Type B pancreatic cell (in vitro differentiated cells): ENCODE measurements around the gene DDAH1. TPM values are rescaled to one million over a fixed set of nuclear protein-coding genes. Genes with fewer than 3 reads are reported as not detected.

Experiments
- DNase-seq: peaks from one replicate; pipeline ENCODE4 v3.0.0; 2021; ENCODE audit warnings: mixed read lengths; ENCODE audit not compliant: unreplicated experiment; ENCODE audit errors: extremely low spot score
- H3K27ac Mint-ChIP-seq: 2 replicates; pipeline ENCODE4 v1.8.0; 2021; ENCODE audit warnings: mild to moderate bottlenecking, mixed read lengths
- H3K27me3 Mint-ChIP-seq: 2 replicates; pipeline ENCODE4 v1.8.0; 2021; ENCODE audit warnings: mixed read lengths
- H3K36me3 Mint-ChIP-seq: 2 replicates; pipeline ENCODE4 v1.8.0; 2021; ENCODE audit warnings: mixed read lengths
- H3K4me1 Mint-ChIP-seq: one replicate; pipeline ENCODE4 v1.8.0; 2021; ENCODE audit warnings: mixed read lengths; ENCODE audit not compliant: unreplicated experiment
- H3K4me3 Mint-ChIP-seq: 2 replicates; pipeline ENCODE4 v1.8.0; 2021; ENCODE audit warnings: mild to moderate bottlenecking, mixed read lengths
- H3K9me3 Mint-ChIP-seq: 2 replicates; pipeline ENCODE4 v1.8.0; 2021; ENCODE audit warnings: mixed read lengths
- total RNA-seq: library from RNA; stranded (reverse); gene quantifications from 2 replicates; pipeline ENCODE4 v1.2.1, GENCODE V29; 2021; ENCODE audit warnings: low replicate concordance
- TF ChIP-seq, protein P1 (sequence below): fragments of 200-600 bp; sonication (generic); conservative IDR thresholded peaks from 2 replicates; pipeline ENCODE4 v1.5.0; 2021; ENCODE audit warnings: antibody characterized with exemption, mild to moderate bottlenecking

DDAH1 gene
- total RNA-seq, 1 donor from 2014 or later: 28.6 TPM

DNA sequence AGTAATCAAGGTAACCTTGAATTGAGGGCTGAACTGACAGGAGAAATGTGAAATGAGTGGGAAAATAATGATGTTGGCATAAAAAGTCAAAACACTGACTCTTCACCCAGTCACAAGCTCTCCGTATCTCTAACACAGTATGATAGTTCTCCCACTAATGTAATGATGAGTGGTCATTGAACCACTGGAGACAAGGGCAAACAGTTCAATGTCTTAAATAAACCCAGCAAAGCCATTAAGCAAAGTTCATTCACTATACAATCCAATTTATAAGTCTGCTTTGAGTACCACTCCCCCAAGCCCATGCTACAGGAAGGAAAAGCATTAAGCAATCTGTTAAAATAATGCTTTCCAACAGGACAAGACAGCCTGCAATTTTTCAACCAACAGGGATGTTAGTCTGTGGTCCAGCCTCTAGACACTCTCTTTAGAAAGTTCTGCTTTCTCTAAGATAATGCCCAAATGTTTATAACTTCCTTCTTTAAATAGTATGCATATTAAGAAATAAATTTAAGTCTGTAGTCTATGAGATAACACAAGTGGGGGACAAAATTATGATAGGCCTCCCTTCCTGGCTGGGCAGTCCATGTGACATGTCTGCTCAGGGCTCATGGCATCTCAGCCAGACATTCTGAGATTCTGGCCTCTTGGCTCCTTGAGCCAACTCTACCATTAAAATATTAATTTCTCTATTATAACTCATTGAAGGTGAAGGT is 25.5 kb upstream of the DDAH1 start:
- Mint-ChIP-seq H3K27ac (no peak overlapping the region), H3K36me3 (no peaks in the 10 kb centered on the region), H3K4me3 (no peak overlapping the region), H3K27me3 (peaks cover 4% of the 10 kb centered on the region), H3K4me1 (peaks cover 5% of the 10 kb centered on the region), H3K9me3 (no peaks in the 10 kb centered on the region)
- TF ChIP-seq, protein P1, sequence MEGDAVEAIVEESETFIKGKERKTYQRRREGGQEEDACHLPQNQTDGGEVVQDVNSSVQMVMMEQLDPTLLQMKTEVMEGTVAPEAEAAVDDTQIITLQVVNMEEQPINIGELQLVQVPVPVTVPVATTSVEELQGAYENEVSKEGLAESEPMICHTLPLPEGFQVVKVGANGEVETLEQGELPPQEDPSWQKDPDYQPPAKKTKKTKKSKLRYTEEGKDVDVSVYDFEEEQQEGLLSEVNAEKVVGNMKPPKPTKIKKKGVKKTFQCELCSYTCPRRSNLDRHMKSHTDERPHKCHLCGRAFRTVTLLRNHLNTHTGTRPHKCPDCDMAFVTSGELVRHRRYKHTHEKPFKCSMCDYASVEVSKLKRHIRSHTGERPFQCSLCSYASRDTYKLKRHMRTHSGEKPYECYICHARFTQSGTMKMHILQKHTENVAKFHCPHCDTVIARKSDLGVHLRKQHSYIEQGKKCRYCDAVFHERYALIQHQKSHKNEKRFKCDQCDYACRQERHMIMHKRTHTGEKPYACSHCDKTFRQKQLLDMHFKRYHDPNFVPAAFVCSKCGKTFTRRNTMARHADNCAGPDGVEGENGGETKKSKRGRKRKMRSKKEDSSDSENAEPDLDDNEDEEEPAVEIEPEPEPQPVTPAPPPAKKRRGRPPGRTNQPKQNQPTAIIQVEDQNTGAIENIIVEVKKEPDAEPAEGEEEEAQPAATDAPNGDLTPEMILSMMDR: no peak
- DNase-seq: no peak

DNA sequence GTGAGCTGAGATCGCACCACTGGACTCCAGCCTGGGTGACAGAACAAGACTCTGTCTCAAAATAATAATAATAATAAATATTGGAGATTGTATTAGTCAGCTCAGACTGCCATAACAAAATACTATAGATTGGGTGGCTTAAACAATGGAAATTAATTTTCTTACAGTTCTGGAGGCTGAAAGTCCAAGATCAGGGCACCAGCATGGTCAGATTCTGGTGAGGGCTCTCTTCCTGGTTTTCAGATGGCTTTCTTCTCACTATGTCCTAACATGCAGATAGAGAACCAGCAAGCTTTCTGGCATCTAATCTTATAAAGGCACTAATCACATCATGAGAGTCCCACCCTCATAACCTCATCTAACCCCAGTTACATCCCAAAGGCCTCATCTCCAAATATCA is 23.2 kb upstream of the DDAH1 start:
- no peaks in the 10 kb centered on the region for H3K4me1 Mint-ChIP-seq
- H3K4me3 Mint-ChIP-seq: no peak overlapping the region
- no peak for DNase-seq
- no peak overlapping the region for H3K27ac Mint-ChIP-seq
- no peaks in the 10 kb centered on the region for H3K36me3 Mint-ChIP-seq
- TF ChIP-seq, protein P1: no peak
- no peaks in the 10 kb centered on the region for H3K9me3 Mint-ChIP-seq
- H3K27me3 Mint-ChIP-seq: peaks cover 4% of the 10 kb centered on the region

DNA sequence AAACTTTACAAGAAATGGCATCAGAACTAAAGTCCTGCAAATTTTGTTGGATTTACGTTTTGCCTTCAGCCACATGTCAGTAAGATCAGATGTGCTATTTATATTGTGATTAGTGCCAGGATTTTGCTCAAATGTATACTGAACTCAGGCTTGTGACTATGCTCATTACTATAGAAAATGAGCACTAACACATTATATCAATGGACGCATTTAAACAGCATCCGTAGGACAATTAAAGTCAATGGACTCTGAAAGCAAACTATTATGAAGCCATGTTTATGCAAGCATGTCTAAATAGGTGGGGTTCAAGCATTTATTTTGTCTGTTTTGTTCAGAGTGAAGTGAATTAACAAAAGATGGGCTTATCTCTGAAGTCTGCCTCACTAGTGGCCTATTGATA is 20.6 kb upstream of the DDAH1 start:
- Mint-ChIP-seq H3K4me1 (no peaks in the 10 kb centered on the region), H3K36me3 (no peaks in the 10 kb centered on the region), H3K4me3 (no peak overlapping the region), H3K27ac (no peak overlapping the region), H3K9me3 (no peaks in the 10 kb centered on the region), H3K27me3 (peaks cover 4% of the 10 kb centered on the region)
- TF ChIP-seq, protein P1: no peak
- DNase-seq: no peak

DNA sequence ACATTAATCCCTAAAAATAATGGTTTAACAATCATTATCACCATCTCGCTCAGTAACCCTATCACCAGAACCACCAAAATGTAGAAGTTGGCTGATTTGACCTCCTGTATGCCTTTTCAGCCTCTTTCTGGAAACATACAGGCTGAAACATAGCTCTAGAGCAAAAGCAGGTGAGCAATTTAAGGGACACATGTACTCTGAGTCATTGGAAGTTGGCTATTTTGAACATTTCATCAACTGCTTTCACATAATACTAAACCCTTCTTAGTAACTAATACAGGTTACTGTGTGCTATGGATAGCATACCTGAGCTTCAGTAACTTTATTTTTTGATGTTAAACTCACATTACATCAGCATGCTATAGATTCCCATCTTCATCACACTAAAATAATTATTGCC is 19.8 kb upstream of the DDAH1 start:
- Mint-ChIP-seq H3K36me3 (no peaks in the 10 kb centered on the region), H3K9me3 (no peaks in the 10 kb centered on the region), H3K4me3 (no peak overlapping the region), H3K4me1 (no peaks in the 10 kb centered on the region), H3K27me3 (peaks cover 4% of the 10 kb centered on the region), H3K27ac (no peak overlapping the region)
- TF ChIP-seq, protein P1: no peak
- DNase-seq: no peak

- Mint-ChIP-seq H3K36me3 (no peaks in the 10 kb centered on the region), H3K4me3 (no peak overlapping the region), H3K27me3 (peaks cover 4% of the 10 kb centered on the region), H3K9me3 (no peaks in the 10 kb centered on the region), H3K4me1 (no peaks in the 10 kb centered on the region), H3K27ac (no peak overlapping the region)
- TF ChIP-seq, protein P1: no peak
- no peak for DNase-seq
Observed at GRCh38 chr1:85484264-85484663, 19.3 kb upstream of the DDAH1 start.

DNA sequence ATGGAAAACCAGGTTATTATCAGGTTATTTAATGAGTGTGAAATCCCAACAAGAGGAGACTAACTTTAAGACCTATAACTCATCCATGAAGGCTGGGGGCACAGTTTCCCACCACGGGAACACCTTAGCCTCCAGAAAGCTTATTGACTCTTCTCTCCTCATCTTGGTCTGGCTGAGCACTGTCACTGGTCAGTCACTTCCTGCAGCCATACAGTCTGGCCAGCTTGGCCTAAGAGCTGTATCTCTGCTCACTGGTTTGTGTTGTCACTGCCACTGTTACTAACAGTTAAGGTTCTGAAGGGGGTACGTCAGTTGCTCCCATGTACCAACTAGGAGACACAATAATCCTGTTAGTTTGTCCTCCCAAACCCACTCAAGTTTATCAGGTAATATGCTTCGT is 16.7 kb upstream of the DDAH1 start:
- H3K27me3 Mint-ChIP-seq: no peaks in the 10 kb centered on the region
- no peak overlapping the region for H3K4me3 Mint-ChIP-seq
- no peak overlapping the region for H3K27ac Mint-ChIP-seq
- no peak for DNase-seq
- no peaks in the 10 kb centered on the region for H3K4me1 Mint-ChIP-seq
- H3K9me3 Mint-ChIP-seq: no peaks in the 10 kb centered on the region
- no peaks in the 10 kb centered on the region for H3K36me3 Mint-ChIP-seq
- TF ChIP-seq, protein P1: no peak
